Right atrium auricular region (tissue), 2 donors: ENCODE data around the gene GPC6. TPM values are rescaled to one million over a fixed set of nuclear protein-coding genes. Genes with fewer than 3 reads are reported as not detected.

Source experiments
- DNase-seq: peaks from one replicate; pipeline ENCODE4 v3.0.0-alpha.2; 2019; ENCODE audit warnings: low spot score
- H3K27ac ChIP-seq, 2 donors: fragments of 200-600 bp; sonication (generic); 1 replicate in 1 of 2; 2 replicates in 1 of 2; pipeline ENCODE4 v1.5.1; 2016 to 2019
- H3K27me3 ChIP-seq, 2 donors: fragments of 200-600 bp; sonication (generic); one replicate each; pipeline versions ENCODE4 v1.5.1 to v1.6.0; 2017 to 2019
- H3K36me3 ChIP-seq: fragments of 200-600 bp; sonication (generic); one replicate; pipeline ENCODE4 v1.5.1; 2016
- H3K4me1 ChIP-seq, 2 donors: fragments of 200-600 bp; sonication (generic); one replicate each; pipeline versions ENCODE4 v1.5.1 to v1.6.0; 2017 to 2019
- H3K4me3 ChIP-seq, 2 donors: fragments of 200-600 bp; sonication (generic); 1 replicate in 1 of 2; 2 replicates in 1 of 2; pipeline ENCODE4 v1.5.1; 2017 to 2019; ENCODE audit warnings: mild to moderate bottlenecking in 1 of 2, moderate library complexity in 1 of 2
- H3K9me3 ChIP-seq, 2 donors: fragments of 200-600 bp; sonication (generic); one replicate each; pipeline ENCODE4 v1.5.1; 2019
- total RNA-seq, 2 donors: library from RNA; depleted of rRNA; stranded (reverse); fragments of >200 nt; gene quantifications; one replicate each; pipeline ENCODE4 v1.1.0, GENCODE V29; 2016
- TF ChIP-seq, protein P1 (sequence below), 2 donors: fragments of 200-600 bp; sonication (generic); IDR thresholded peaks; one replicate each; pipeline ENCODE4 v1.5.1; 2019; ENCODE audit warnings: antibody characterized with exemption in 2 of 2

The GPC6 gene
- total RNA-seq, 2 donors from 2014 or later: 1.3 to 3.8 TPM

GRCh38 chr13:93843082-93843481 lies 616.5 kb downstream of the GPC6 start:
- no peak overlapping the region for H3K27ac ChIP-seq
- TF ChIP-seq, protein P1, sequence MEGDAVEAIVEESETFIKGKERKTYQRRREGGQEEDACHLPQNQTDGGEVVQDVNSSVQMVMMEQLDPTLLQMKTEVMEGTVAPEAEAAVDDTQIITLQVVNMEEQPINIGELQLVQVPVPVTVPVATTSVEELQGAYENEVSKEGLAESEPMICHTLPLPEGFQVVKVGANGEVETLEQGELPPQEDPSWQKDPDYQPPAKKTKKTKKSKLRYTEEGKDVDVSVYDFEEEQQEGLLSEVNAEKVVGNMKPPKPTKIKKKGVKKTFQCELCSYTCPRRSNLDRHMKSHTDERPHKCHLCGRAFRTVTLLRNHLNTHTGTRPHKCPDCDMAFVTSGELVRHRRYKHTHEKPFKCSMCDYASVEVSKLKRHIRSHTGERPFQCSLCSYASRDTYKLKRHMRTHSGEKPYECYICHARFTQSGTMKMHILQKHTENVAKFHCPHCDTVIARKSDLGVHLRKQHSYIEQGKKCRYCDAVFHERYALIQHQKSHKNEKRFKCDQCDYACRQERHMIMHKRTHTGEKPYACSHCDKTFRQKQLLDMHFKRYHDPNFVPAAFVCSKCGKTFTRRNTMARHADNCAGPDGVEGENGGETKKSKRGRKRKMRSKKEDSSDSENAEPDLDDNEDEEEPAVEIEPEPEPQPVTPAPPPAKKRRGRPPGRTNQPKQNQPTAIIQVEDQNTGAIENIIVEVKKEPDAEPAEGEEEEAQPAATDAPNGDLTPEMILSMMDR (IDR thresholded peaks at IDR 0.05): no peak
- H3K36me3 ChIP-seq: no peaks in the 10 kb centered on the region
- no peaks in the 10 kb centered on the region for H3K4me1 ChIP-seq
- no peak overlapping the region for H3K4me3 ChIP-seq
- no peaks in the 10 kb centered on the region for H3K27me3 ChIP-seq
- DNase-seq: no peak
- no peaks in the 10 kb centered on the region for H3K9me3 ChIP-seq

- TF ChIP-seq, protein P1 (IDR thresholded peaks at IDR 0.05): no peak
- no peaks in the 10 kb centered on the region for H3K4me1 ChIP-seq
- H3K36me3 ChIP-seq: no peaks in the 10 kb centered on the region
- no peak for DNase-seq
- no peak overlapping the region for H3K27ac ChIP-seq
- no peak overlapping the region for H3K4me3 ChIP-seq
- H3K27me3 ChIP-seq: no peaks in the 10 kb centered on the region
- H3K9me3 ChIP-seq: no peaks in the 10 kb centered on the region
These were observed 620.6 kb downstream of the GPC6 start for GRCh38 chr13:93847162-93847561.

DNA sequence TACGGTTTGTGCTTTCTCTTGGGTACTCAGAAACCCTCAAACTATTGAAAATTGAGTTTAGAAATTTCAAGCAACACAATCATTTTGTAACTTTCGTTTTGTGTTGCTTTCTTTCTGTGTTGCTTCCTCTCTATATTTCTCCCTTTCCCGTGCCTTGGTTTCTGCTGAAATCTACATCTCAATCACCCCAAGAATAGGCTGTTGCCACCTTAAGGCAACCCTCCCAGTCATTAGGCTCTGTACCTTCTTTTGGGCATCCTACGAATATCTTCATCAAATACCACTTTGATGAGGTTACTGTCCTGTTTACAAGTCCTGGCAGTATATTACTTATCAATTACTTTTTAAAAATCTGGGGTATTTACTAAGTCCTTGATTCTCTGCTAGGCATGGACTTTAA lies 621.6 kb downstream of the GPC6 start:
- Histone ChIP-seq H3K27ac (no peak overlapping the region), H3K9me3 (no peaks in the 10 kb centered on the region), H3K36me3 (no peaks in the 10 kb centered on the region), H3K4me1 (no peaks in the 10 kb centered on the region), H3K27me3 (no peaks in the 10 kb centered on the region), H3K4me3 (no peak overlapping the region)
- no peak for DNase-seq
- TF ChIP-seq, protein P1 (IDR thresholded peaks at IDR 0.05): no peak

- Histone ChIP-seq H3K36me3 (no peaks in the 10 kb centered on the region), H3K4me1 (no peaks in the 10 kb centered on the region), H3K9me3 (no peaks in the 10 kb centered on the region), H3K27me3 (no peaks in the 10 kb centered on the region), H3K4me3 (no peak overlapping the region), H3K27ac (no peak overlapping the region)
- TF ChIP-seq, protein P1 (IDR thresholded peaks at IDR 0.05): no peak
- DNase-seq: no peak
These were observed 624.6 kb downstream of the GPC6 start for GRCh38 chr13:93851236-93851635.

GRCh38 chr13:93853912-93854311 lies 627.3 kb downstream of the GPC6 start:
- Histone ChIP-seq H3K27me3 (no peaks in the 10 kb centered on the region), H3K36me3 (no peaks in the 10 kb centered on the region)
- TF ChIP-seq, protein P1 (IDR thresholded peaks at IDR 0.05): no peak

DNA sequence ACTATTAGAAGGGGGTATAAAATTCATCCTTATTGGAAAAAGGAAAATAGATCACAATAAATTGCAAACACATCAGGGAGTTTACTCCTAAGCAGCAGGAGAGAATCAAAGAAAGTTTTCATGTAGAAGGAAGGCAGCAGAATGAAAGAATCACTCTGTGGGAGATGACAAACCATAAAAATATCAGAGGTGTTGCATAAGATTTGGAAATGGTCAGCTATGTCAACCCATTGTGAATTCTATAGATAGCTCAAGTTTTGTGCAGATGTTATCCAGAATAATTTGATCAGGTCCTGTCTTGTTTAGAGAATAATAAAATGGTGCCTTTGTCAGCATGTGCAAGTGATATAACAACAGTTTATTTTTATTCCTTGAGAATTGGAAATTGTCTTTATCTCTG lies 630.5 kb downstream of the GPC6 start:
- H3K9me3 ChIP-seq: no peaks in the 10 kb centered on the region
- no peak overlapping the region for H3K27ac ChIP-seq
- no peaks in the 10 kb centered on the region for H3K27me3 ChIP-seq
- no peak for DNase-seq
- H3K4me3 ChIP-seq: no peak overlapping the region
- TF ChIP-seq, protein P1 (IDR thresholded peaks at IDR 0.05): no peak
- H3K4me1 ChIP-seq: no peaks in the 10 kb centered on the region
- no peaks in the 10 kb centered on the region for H3K36me3 ChIP-seq

More at GRCh38 chr13:93853912-93854311, 627.3 kb downstream of the GPC6 start:
- H3K9me3 ChIP-seq: no peaks in the 10 kb centered on the region
- no peak overlapping the region for H3K4me3 ChIP-seq
- no peak for DNase-seq
- no peaks in the 10 kb centered on the region for H3K4me1 ChIP-seq
- no peak overlapping the region for H3K27ac ChIP-seq
